HG03575 (cell line): ENCODE results near the gene TMOD2.

ENCODE experiments used
- ATAC-seq: cut with Tn5 transposase; IDR thresholded peaks from one replicate; pipeline ENCODE4 v1.9.1; 2021; ENCODE audit not compliant: unreplicated experiment, insufficient number of reproducible peaks, low FRiP score; ENCODE audit errors: extremely low read depth

The TMOD2 gene

DNA sequence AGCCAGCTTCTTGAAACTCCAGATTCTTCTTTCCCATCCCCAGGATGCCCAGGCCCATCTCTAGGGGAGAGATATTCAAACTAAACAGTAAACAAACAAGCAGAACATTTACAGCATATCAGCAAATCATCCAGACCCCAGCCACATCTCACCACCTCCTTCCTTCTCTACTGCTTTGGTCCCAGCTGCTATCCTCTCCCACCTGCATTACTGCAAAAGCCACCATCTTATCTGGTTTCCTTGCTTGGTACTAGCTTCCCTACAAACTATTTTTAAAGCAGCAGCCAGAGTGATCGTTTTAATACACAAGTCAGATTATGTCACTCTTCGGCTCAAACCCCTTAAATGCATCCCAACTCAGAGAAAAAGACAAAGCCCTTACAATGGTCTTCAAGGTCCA, 18.8 kb upstream of the TMOD2 start:
- ATAC-seq, result no peak

- ATAC-seq, result no peak
These were observed 16.0 kb upstream of the TMOD2 start for GRCh38 chr15:51735228-51736010.

- ATAC-seq, result no peak
These were observed 15.3 kb upstream of the TMOD2 start for GRCh38 chr15:51736069-51736468.

GRCh38 chr15:51736751-51737521, 14.5 kb upstream of the TMOD2 start:
- no peak for ATAC-seq

DNA sequence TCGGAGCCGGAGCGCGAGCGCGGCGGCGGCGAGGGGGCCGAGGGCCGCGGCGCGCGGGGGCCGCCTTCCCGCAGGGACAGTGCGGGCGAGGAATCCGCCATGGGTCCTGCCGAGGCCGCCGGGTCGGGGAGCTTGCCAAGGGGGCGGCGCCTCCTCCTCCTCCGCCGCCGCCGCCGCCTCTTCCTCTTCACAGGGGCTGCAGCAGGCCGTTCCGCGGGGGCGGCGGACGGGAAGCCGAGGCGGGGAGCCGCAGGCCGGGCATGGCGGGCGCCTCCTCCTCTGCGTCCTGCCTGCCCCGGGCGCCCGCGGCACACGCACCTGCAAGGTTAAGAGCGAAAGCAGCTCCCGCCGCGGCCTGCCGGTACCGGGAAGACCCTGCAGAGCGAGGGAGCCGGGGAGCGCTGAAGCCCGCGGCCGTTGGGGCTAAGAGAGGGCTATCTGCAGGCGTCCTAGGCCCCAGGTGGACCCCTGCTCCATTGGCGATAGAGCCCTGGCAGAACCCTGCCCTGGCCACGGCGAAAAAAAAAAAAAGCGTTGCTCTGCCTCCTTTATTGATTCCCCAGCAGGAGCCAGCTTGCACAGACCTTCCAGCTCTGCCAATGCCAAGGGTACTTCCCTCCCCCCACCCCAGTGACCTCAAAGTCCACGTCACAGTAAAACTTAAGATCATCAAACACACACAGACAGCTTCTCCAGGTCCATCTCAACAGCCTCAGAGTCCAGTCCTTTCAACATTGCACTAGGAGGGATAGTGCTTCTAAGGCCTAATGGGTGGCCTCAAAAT, 13.7 kb upstream of the TMOD2 start, which contains the start of gene LYSMD2:
Gene LYSMD2 (minus strand): TSS at position 134 of the 784 bp plus-strand sequence. CDS start 33 bp downstream, at position 101.
- ATAC-seq, result no peak

DNA sequence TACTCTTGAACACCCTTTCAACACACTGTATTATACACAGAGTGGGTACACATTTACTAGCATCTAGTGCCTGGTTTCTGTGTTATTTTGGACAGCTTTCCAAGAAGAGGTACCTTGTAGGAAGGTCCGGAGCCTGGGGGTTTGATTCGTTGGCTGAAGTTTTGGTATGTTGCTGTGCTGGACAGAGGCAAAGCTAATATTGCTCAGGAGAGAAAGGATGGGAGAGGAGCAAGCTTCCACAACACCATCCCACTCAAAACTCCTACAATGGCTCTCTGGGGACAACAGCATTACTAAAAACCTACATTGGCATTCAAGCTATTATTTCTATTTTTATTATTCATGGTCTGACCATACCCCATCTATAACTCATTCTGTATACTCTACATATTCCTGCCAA, 12.8 kb upstream of the TMOD2 start:
- no peak for ATAC-seq

DNA sequence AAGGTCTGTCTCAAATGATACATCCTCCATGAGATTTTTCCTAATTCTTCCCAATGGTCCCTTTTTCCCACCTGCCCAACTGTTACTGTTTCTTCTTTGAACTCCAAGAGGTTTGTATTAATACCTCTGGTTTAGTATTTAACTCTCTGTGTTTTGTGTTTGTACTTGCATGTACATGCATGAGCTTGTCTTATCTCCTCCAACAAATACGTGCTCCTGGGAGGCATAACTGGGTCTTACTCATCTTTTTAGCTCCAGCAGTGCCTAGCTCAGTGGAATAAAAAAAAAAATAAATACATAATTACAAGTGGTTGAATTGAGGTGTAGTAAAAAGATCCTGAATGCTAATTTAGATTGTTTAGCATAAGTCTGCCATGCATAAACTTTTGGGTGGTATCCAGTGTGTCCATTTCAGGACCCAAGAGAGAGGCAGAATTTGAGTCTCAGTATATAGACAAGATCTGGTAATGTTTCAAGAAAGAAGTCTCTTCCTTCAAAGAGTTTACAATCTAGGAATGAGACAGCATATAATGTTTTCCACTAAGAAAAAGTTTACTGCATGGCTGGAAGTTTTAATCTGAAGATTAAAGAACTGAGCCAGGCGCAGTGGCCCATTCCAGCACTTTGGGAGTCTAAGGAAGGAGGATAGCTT, 12.2 kb upstream of the TMOD2 start:
- no peak for ATAC-seq

- ATAC-seq, result no peak
These were observed 2.1 kb upstream of the TMOD2 start for GRCh38 chr15:51749307-51749706.

DNA sequence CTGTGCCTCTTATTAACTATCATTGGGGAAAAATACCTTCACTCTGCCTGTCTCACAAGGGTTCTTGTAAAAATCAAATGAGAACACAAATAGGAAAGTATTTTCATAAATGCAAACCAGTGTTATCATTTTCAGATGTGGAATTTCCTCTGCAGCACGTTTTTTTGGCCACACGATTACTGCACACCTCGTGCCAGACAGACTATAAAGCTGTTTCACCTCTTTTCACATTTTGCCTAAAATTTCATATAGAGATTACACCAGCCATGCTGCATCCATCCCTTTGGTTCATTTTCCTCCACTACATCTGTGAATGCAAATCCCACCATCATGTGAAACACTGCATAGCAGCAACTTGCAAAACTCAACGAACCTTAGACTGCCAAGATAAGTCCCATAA, 1.2 kb upstream of the TMOD2 start:
- no peak for ATAC-seq

GRCh38 chr15:51751697-51752683, 593 bp downstream of the TMOD2 start:
- no peak for ATAC-seq

GRCh38 chr15:51752888-51753287, 1.5 kb downstream of the TMOD2 start:
- no peak for ATAC-seq

DNA sequence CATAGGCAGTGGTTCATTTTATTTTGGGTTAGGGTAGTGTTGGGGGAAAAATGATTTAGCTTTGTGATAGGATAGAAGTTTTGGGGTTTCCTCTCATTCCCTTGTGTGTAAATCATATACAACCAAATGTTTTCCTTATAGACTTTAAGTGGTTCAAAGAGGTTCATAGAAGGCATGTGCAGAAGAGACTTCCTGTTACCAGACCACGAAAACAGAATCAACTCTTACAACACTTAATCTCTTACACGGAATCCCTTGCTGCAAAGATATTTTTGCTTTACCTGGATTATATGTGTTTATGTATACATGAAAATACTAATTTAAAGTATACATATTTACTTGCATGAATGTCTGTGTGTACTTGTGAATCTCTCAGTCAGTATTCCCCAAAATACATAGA, 2.9 kb downstream of the TMOD2 start:
- no peak for ATAC-seq

DNA sequence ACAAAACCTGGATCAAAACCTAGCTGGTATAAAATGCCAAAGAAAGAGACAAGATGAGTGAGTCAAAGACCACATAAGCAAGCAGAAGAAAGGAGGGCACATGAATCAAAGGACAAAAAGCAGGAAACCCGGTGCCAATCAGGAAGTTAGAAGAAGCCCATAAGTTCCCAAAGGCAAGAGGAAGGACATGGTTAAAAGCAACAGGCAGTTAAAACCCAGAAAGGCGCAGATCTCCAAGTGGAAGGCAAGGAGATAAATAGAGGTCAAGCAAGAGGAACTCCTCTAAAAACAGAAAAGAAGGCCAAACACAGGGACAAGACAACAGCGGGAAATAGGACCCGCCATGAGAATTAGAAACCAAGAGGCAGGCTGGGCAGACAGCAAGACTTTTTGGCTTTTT, 4.4 kb downstream of the TMOD2 start:
- ATAC-seq, result no peak

GRCh38 chr15:51756482-51756881, 5.1 kb downstream of the TMOD2 start:
- no peak for ATAC-seq

- no peak for ATAC-seq
These were observed 6.1 kb downstream of the TMOD2 start for GRCh38 chr15:51757450-51757849.

GRCh38 chr15:51758645-51759044, 7.2 kb downstream of the TMOD2 start:
- no peak for ATAC-seq

DNA sequence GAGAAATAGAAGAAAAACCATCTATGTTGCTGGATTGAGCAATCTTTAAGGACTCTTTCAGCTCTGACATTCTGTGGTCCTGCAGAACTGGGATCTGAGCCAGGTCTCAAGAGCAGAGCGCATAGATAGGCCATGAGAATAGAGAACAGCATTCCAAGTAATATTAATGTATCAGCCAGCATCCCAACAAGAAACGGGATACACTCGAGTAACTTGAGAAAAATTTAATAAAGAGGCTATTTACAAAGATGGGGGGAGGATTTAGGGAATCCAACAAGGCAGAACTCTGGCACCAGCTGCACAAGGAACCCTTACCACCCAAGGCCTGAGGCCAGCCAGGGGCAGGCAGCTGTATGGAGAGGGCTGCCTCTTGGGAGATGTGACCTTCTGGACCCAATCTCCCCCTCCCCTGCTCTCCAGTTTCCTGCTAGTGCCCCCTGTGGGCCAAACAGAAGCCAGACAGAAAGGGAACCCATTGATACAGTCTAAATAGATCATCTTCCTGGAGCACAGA, 8.2 kb downstream of the TMOD2 start:
- no peak for ATAC-seq

DNA sequence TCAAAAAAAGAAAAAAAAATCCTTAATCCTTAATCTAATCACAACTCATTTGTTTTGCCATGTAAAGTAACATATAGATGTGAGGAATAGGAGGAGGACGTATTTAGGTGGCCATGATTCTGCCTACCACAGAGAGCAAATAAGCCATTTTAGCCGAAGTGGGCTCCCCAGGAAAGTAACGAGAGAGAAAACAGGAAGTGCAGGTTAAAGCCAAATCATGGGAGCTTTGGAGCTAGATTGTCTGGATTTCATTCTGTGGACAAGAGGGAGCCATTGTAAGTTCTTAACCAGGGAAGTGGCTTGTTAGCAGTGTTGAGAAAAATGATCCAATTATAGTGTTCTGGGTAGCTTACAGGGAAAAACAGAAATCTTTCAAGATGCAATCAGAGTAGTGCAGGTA, 9.4 kb downstream of the TMOD2 start:
- no peak for ATAC-seq
